Prostate gland (tissue), 2 donors: ENCODE measurements around the gene IFT57.

ENCODE experiments used
- POLR2A ChIP-seq: fragments of 450-650 bp; IDR thresholded peaks from one replicate; pipeline ENCODE4 v1.6.1; 2016; ENCODE audit warnings: antibody characterized with exemption, mild to moderate bottlenecking
- POLR2AphosphoS5 ChIP-seq: sonication (generic); formaldehyde crosslinking; IDR thresholded peaks from one replicate; pipeline ENCODE4 v1.6.1; 2017; ENCODE audit warnings: antibody characterized with exemption
- TF ChIP-seq, protein P1 (sequence below), 4 experiments: fragments of 200-600 bp in 2 of 4; fragments of 450-650 bp in 2 of 4; sonication (generic) in 2 of 4; IDR thresholded peaks; 1 replicate in 3 of 4; 2 replicates in 1 of 4; pipeline ENCODE4 v1.5.1; 2016 to 2019; ENCODE audit warnings: antibody characterized with exemption in 4 of 4, mild to moderate bottlenecking in 2 of 4, moderate library complexity in 2 of 4

DNA sequence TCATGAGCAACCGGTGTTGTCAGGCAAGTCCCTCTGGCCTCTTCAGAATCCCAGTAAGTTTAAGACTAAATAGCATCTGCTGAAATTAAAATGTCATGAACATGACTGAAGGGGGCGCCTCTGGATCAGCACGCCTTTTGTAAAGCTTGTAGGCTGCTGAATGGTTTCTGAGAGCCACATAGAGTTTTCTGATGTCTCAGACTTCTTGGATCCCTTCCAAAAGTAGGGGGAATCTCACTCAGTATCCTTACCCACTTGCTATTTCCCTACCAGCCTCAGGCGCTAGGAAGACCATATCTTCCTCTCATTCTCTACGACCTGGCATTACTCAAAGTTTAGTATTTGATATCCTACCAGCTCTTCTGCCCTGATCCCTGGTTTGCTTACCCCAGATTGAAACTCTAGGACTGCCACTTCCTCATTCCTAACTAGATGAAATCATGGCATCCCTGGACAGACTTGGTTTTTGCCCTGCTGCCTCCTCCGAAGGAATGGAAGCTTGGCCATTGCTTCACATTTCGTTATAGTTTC lies 68.7 kb downstream of the IFT57 start:
- TF ChIP-seq POLR2A (no peak), POLR2AphosphoS5 (peak; percentile 9)
- TF ChIP-seq, protein P1, sequence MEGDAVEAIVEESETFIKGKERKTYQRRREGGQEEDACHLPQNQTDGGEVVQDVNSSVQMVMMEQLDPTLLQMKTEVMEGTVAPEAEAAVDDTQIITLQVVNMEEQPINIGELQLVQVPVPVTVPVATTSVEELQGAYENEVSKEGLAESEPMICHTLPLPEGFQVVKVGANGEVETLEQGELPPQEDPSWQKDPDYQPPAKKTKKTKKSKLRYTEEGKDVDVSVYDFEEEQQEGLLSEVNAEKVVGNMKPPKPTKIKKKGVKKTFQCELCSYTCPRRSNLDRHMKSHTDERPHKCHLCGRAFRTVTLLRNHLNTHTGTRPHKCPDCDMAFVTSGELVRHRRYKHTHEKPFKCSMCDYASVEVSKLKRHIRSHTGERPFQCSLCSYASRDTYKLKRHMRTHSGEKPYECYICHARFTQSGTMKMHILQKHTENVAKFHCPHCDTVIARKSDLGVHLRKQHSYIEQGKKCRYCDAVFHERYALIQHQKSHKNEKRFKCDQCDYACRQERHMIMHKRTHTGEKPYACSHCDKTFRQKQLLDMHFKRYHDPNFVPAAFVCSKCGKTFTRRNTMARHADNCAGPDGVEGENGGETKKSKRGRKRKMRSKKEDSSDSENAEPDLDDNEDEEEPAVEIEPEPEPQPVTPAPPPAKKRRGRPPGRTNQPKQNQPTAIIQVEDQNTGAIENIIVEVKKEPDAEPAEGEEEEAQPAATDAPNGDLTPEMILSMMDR (IDR thresholded peaks at IDR 0.05): peak in 2 of 4 experiments; percentile 9 to 32
